Neutrophil (primary cell): Measurements from ENCODE around the gene ZSCAN10.

ENCODE experiments used
- H3K27ac ChIP-seq: fragments of 200-600 bp; sonication (generic); 2 replicates; pipeline ENCODE4 v1.5.1; 2016; ENCODE audit warnings: mild to moderate bottlenecking, moderate library complexity
- H3K27me3 ChIP-seq: fragments of 200-600 bp; sonication (generic); 2 replicates; pipeline ENCODE4 v1.6.0; 2016; ENCODE audit warnings: mild to moderate bottlenecking
- H3K36me3 ChIP-seq: fragments of 200-600 bp; sonication (generic); 2 replicates; pipeline ENCODE4 v1.5.1; 2017
- H3K4me1 ChIP-seq, 2 experiments: fragments of 200-600 bp in 1 of 2; sonication (generic) in 1 of 2; 1 replicate in 1 of 2; 2 replicates in 1 of 2; pipeline versions ENCODE4 v1.5.1 to v1.6.1; 2013 to 2016; ENCODE audit warnings: low read depth in 1 of 2, low read length in 1 of 2, mild to moderate bottlenecking in 1 of 2, moderate library complexity in 1 of 2; ENCODE audit not compliant: control insufficient read depth in 1 of 2, insufficient read depth in 1 of 2
- H3K4me3 ChIP-seq, 2 experiments: fragments of 200-600 bp in 1 of 2; sonication (generic) in 1 of 2; 1 replicate in 1 of 2; 2 replicates in 1 of 2; pipeline ENCODE4 v1.5.1; 2013 to 2016; ENCODE audit warnings: low read depth in 1 of 2, low read length in 1 of 2, mild to moderate bottlenecking in 1 of 2, moderate library complexity in 1 of 2
- H3K9me3 ChIP-seq: fragments of 200-600 bp; sonication (generic); 2 replicates; pipeline ENCODE4 v1.5.1; 2016
- TF ChIP-seq, protein P1 (sequence below): fragments of 200-600 bp; sonication (generic); IDR thresholded peaks from 2 replicates; pipeline ENCODE4 v1.5.1; 2016; ENCODE audit warnings: antibody characterized with exemption

Gene ZSCAN10

GRCh38 chr16:3094289-3095027 lies 4.6 kb downstream of the ZSCAN10 start:
- TF ChIP-seq, protein P1, sequence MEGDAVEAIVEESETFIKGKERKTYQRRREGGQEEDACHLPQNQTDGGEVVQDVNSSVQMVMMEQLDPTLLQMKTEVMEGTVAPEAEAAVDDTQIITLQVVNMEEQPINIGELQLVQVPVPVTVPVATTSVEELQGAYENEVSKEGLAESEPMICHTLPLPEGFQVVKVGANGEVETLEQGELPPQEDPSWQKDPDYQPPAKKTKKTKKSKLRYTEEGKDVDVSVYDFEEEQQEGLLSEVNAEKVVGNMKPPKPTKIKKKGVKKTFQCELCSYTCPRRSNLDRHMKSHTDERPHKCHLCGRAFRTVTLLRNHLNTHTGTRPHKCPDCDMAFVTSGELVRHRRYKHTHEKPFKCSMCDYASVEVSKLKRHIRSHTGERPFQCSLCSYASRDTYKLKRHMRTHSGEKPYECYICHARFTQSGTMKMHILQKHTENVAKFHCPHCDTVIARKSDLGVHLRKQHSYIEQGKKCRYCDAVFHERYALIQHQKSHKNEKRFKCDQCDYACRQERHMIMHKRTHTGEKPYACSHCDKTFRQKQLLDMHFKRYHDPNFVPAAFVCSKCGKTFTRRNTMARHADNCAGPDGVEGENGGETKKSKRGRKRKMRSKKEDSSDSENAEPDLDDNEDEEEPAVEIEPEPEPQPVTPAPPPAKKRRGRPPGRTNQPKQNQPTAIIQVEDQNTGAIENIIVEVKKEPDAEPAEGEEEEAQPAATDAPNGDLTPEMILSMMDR, result peak; percentile 52
- Histone ChIP-seq H3K27ac (no peak overlapping the region), H3K4me1 (peaks cover 35 to 50% of the 10 kb centered on the region in 2 experiments), H3K9me3 (no peaks in the 10 kb centered on the region), H3K27me3 (peaks cover 3% of the 10 kb centered on the region), H3K4me3 (no peak overlapping the region), H3K36me3 (no peaks in the 10 kb centered on the region)

GRCh38 chr16:3092501-3092941 lies 6.6 kb downstream of the ZSCAN10 start:
- H3K4me1 ChIP-seq, result peaks cover 32 to 49% of the 10 kb centered on the region in 2 experiments
- H3K27me3 ChIP-seq, result no peaks in the 10 kb centered on the region
- H3K27ac ChIP-seq, result no peak overlapping the region
- H3K36me3 ChIP-seq, result no peaks in the 10 kb centered on the region
- TF ChIP-seq, protein P1, result no peak
- no peak overlapping the region for H3K4me3 ChIP-seq
- no peaks in the 10 kb centered on the region for H3K9me3 ChIP-seq

DNA sequence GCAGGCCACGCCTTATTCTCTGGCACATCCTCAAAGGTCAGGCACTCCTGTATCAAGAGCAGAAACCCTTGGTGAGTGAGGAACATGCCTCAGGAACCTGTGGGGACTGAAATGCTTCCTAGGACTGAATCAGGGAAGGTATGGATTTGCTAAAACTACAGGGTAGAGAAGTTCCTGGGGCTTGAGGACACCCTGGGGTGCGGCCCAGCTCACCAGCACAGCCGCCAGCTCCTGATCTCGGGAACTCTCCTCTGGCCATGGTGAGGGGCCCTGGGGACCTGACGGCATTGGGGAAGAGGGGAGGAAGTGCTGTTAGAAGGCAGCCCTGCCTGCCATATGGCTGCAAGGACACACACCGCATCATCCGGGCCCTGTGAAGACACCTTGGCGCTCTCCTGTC lies 7.5 kb downstream of the ZSCAN10 start:
- Histone ChIP-seq H3K36me3 (no peaks in the 10 kb centered on the region), H3K27ac (no peak overlapping the region), H3K27me3 (no peaks in the 10 kb centered on the region), H3K9me3 (no peaks in the 10 kb centered on the region), H3K4me3 (no peak overlapping the region), H3K4me1 (peaks cover 32 to 49% of the 10 kb centered on the region in 2 experiments)
- TF ChIP-seq, protein P1, result no peak

DNA sequence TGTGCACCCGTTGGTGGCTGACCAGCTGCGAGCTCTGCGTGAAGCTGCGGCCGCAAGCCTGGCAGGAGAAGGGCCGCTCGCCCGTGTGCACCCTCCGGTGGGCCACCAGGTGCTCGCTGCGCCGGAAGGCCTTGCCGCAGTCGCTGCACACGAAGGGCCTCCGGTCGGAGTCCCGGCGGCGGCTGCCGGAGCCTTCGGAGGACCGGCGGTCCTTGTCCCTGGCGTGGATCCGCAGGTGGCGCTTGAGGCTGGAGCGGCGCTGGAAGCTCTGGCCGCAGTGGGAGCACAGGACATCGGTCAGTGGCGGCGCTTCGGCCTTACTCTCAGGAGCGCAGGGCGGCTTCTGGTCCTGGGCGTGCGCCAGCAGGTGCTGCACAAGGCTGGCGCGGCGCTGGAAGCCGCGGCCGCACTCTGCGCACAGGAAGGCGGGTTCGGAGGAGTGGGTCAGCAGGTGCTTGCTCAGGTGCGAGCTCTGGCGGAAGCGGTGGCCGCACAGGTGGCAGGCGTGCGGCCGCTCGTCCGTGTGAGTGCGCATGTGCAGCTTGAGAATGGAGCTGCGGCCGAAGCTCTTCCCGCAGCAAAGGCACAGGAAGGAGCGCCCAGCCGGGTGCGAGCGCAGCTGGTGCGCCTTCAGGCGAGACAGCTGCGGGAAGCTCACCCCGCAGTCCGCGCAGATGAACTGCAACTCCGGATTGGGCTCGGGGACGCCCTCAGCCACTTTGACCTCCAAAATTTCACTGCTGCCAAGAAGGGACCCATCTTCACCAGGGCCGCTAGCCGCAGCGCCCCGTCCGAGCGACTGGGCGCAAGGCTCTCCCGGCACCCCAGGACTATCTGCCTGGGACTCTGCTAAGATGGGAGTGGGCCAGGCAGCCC lies 9.1 kb downstream of the ZSCAN10 start:
- TF ChIP-seq, protein P1, result no peak
- H3K27me3 ChIP-seq, result no peaks in the 10 kb centered on the region
- H3K36me3 ChIP-seq, result no peaks in the 10 kb centered on the region
- H3K4me3 ChIP-seq, result no peak overlapping the region
- H3K9me3 ChIP-seq, result no peaks in the 10 kb centered on the region
- no peak overlapping the region for H3K27ac ChIP-seq
- H3K4me1 ChIP-seq, result peaks cover 34 to 49% of the 10 kb centered on the region in 2 experiments

DNA sequence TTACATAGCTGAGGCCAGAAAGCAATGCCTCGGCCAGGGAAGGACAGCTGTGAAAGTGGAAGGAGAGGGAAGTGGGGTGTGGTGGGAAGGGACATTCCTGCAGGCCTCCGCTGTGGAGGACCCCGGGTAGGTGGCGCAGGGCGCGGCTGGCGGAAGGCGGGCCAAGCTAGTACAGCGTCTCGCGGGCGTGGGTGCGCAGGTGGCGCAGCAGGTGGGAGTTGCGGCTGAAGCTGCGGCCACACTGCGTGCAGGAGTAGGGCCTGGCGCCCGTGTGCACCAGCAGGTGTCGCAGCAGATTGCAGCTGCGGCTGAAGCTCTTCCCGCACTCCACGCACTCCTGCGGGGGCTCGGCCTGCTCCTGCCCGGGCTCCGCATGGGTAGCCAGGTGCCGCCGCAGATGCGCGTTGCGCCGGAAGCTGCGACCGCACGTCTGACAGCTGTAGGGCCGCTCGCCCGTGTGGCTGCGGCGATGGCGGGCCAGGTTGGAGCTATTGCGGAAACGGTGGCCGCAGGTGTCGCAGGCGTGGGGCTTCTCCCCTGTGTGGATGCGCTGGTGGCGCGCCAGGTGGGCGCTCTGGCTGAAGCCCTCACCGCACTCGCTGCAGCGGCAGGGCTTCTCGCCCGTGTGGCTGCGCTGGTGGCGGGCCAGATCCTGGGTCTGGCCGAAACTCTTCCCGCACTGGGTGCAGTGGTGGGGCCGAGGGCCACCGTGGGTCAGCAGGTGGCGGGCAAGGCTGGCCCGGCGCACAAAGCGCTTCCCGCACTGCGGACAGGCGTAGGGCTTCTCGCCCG lies 10.0 kb downstream of the ZSCAN10 start:
- no peaks in the 10 kb centered on the region for H3K36me3 ChIP-seq
- TF ChIP-seq, protein P1, result no peak
- no peaks in the 10 kb centered on the region for H3K27me3 ChIP-seq
- no peaks in the 10 kb centered on the region for H3K9me3 ChIP-seq
- H3K4me1 ChIP-seq, result peaks cover 39 to 48% of the 10 kb centered on the region in 2 experiments
- no peak overlapping the region for H3K27ac ChIP-seq
- no peak overlapping the region for H3K4me3 ChIP-seq
